Fibroblast of lung (primary cell): ENCODE data around the gene KIF26B.

Experiments
- EZH2 ChIP-seq: IDR thresholded peaks from 2 replicates; pipeline ENCODE4 v1.5.1; 2012; ENCODE audit warnings: low read length, control low read depth, mild to moderate bottlenecking; ENCODE audit errors: missing control alignments
- TF ChIP-seq, protein P1 (sequence below), 2 donors: IDR thresholded peaks in 1 of 2; conservative IDR thresholded peaks in 1 of 2; 1 replicate in 1 of 2; 2 replicates in 1 of 2; pipeline ENCODE4 v1.5.1; 2011 to 2012; ENCODE audit warnings: low read length in 2 of 2, control low read depth in 1 of 2, inconsistent platforms in 1 of 2, low read depth in 1 of 2, mild to moderate bottlenecking in 1 of 2

- TF ChIP-seq, protein P1, sequence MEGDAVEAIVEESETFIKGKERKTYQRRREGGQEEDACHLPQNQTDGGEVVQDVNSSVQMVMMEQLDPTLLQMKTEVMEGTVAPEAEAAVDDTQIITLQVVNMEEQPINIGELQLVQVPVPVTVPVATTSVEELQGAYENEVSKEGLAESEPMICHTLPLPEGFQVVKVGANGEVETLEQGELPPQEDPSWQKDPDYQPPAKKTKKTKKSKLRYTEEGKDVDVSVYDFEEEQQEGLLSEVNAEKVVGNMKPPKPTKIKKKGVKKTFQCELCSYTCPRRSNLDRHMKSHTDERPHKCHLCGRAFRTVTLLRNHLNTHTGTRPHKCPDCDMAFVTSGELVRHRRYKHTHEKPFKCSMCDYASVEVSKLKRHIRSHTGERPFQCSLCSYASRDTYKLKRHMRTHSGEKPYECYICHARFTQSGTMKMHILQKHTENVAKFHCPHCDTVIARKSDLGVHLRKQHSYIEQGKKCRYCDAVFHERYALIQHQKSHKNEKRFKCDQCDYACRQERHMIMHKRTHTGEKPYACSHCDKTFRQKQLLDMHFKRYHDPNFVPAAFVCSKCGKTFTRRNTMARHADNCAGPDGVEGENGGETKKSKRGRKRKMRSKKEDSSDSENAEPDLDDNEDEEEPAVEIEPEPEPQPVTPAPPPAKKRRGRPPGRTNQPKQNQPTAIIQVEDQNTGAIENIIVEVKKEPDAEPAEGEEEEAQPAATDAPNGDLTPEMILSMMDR (conservative IDR thresholded peaks at IDR 0.05 in 1 of 2, IDR thresholded peaks at IDR 0.05 in 1 of 2; ENCODE audit: low read depth in 1 of 2, low read length in 2 of 2) = no peak
- no peak for TF ChIP-seq EZH2
Observed at GRCh38 chr1:245234217-245235081, 79.7 kb downstream of the KIF26B start.
